GM13977 (cell line): ENCODE measurements around the gene PLRG1.

Experiments
- DNase-seq: peaks from one replicate; pipeline ENCODE4 v3.0.0; 2012; ENCODE audit warnings: low spot score
- in situ Hi-C: fragments of 300-500 bp; cut with MboI; formaldehyde crosslinking; loops from one replicate; pipeline ENCODE4 v1.12.0; 2022; ENCODE audit warnings: low sequenced_read_pairs, low pct_unique_long_range_greater_than_20kb, mixed read lengths, inconsistent platforms; ENCODE audit not compliant: unreplicated experiment
- TF ChIP-seq, protein P1 (sequence below): IDR thresholded peaks from 2 replicates; pipeline ENCODE4 v1.5.1; 2012; ENCODE audit warnings: mild to moderate bottlenecking, control low read depth; ENCODE audit not compliant: insufficient read depth; ENCODE audit errors: extremely low read depth, missing control alignments

Gene PLRG1

GRCh38 chr4:154521607-154522006 is 28.6 kb downstream of the PLRG1 start:
- DNase-seq = no peak
- TF ChIP-seq, protein P1, sequence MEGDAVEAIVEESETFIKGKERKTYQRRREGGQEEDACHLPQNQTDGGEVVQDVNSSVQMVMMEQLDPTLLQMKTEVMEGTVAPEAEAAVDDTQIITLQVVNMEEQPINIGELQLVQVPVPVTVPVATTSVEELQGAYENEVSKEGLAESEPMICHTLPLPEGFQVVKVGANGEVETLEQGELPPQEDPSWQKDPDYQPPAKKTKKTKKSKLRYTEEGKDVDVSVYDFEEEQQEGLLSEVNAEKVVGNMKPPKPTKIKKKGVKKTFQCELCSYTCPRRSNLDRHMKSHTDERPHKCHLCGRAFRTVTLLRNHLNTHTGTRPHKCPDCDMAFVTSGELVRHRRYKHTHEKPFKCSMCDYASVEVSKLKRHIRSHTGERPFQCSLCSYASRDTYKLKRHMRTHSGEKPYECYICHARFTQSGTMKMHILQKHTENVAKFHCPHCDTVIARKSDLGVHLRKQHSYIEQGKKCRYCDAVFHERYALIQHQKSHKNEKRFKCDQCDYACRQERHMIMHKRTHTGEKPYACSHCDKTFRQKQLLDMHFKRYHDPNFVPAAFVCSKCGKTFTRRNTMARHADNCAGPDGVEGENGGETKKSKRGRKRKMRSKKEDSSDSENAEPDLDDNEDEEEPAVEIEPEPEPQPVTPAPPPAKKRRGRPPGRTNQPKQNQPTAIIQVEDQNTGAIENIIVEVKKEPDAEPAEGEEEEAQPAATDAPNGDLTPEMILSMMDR = no peak
- in situ Hi-C loops = no loop called here

GRCh38 chr4:154519214-154519613 is 31.0 kb downstream of the PLRG1 start:
- in situ Hi-C loops = no loop called here
- no peak for DNase-seq

GRCh38 chr4:154517591-154517990 is 32.6 kb downstream of the PLRG1 start:
- no peak for DNase-seq
- in situ Hi-C loops = no loop called here
- TF ChIP-seq, protein P1 = no peak

More at GRCh38 chr4:154519214-154519613, 31.0 kb downstream of the PLRG1 start:
- TF ChIP-seq, protein P1 = no peak

- in situ Hi-C loops = no loop called here
- no peak for DNase-seq
- TF ChIP-seq, protein P1 = no peak
Observed at GRCh38 chr4:154516318-154517029, 33.7 kb downstream of the PLRG1 start.

DNA sequence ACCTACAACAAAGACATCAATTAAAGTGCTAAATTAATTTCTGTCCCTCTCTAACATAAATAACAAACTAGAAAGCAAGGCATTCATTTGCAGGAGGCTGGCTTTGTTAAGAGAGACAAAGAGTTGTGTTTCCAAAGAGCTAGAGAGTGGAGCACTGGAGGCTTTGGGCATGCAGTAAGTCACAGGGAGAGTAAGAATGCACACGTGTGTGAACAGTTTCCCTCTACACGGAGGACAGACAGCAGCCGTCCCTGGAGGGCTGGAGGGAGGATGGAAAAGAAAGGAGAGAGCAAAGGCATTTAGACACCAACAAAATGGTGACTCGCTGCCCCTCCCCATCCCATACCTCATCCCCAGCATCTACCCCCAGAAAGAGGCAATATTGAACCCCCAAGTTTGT is 38.2 kb downstream of the PLRG1 start:
- in situ Hi-C loops = no loop called here
- DNase-seq = no peak
- TF ChIP-seq, protein P1 = no peak

GRCh38 chr4:154511548-154511947 is 38.7 kb downstream of the PLRG1 start:
- in situ Hi-C loops = no loop called here
- TF ChIP-seq, protein P1 = no peak

DNA sequence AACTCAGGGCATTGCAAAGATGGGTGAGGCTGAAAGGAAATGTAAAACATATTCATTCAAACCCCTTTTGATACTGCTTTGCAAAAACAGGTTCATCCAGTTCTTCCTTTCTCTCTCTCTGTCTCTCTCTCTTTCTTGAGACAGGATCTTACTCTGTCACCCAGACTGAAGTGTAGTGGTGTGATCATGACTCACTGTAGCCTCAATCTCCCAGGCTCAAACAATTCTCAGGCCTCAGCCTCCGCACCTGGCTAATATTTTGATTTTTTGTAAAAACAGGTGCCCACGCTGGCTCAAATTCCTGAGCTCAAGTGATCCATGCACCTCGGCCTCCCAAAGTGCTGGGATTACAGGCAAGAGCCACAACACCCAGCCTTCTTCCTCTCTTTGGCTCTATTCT is 43.0 kb downstream of the PLRG1 start:
- DNase-seq = no peak
- TF ChIP-seq, protein P1 = no peak
- in situ Hi-C loops = loop anchor here (10.0 kb wide), 1 partner anchor 172 kb away; no protein-coding TSS in a partner anchor

More at GRCh38 chr4:154511548-154511947, 38.7 kb downstream of the PLRG1 start:
- DNase-seq = no peak
